A673 (cell line): ENCODE data around the gene TRIM10.

ENCODE experiments used
- CTCF ChIP-seq: fragments of 300-800, 200-600 bp; sonication (generic); conservative IDR thresholded peaks from 2 replicates; pipeline ENCODE4 v1.5.1; 2017; ENCODE audit warnings: low read depth, mild to moderate bottlenecking, antibody characterized with exemption, low read length, moderate library complexity, mixed read lengths
- EZH2 ChIP-seq: fragments of 200-600 bp; sonication (generic); IDR thresholded peaks from 2 replicates; pipeline ENCODE4 v1.6.1; 2017; ENCODE audit warnings: borderline replicate concordance, low read depth, mild to moderate bottlenecking, mixed read lengths, antibody characterized with exemption, low read length; ENCODE audit not compliant: poor library complexity, severe bottlenecking

DNA sequence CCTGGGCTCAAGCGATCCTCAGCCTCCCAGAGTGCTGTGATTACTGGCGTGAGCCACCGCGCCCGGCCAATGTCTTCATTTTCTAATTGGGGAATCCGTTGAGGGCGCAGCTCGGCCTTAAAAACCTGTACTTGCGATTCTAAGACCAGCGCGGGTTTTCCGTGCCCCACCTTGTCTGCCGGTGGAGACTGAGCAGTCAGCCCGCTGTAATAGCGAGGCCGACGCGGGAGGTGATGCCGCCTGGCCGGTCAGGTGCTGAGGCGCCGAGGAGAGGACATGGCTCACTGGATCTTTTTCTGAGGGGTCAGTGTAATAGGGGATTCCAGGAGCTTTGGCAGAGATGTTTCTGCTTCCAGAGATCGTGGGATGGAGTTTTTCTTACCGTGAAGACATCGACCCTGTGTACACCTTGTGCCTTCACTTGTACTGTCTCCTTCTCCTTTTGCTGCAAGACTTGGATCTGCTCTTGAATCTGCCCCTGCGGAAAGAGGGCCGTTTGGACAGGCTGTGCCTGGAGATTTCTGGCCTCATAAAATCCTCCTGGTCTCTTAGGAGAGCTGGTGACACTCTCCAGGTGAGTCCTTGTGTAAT is 49.6 kb downstream of the TRIM10 start:
- TF ChIP-seq CTCF = no peak
- TF ChIP-seq EZH2 = peak; percentile 55
